Activated CD4-positive, alpha-beta T cell treated with anti-CD3 and anti-CD28 coated beads, Interleukin-2, amount 10 ng/mL, durations not matched to agents 7 days and 5 days (primary cell): Measurements from ENCODE around the gene NF2. TPM values are rescaled to one million over a fixed set of nuclear protein-coding genes. Genes with fewer than 3 reads are reported as not detected.

Experiments
- CTCF ChIA-PET: fragments of 350-600 bp; sonication (Branson Sonifier 250); formaldehyde crosslinking; loops from one replicate; lab custom pipeline; 2021; ENCODE audit warnings: antibody characterized with exemption; lab: Charles Lee
- POLR2A ChIA-PET: fragments of 350-600 bp; sonication (Branson Sonifier 250); formaldehyde crosslinking; loops from one replicate; lab custom pipeline; 2021; ENCODE audit warnings: antibody characterized with exemption; lab: Charles Lee
- DNase-seq: peaks from one replicate; pipeline ENCODE4 v3.0.0-alpha.2; 2020
- H3K27ac Mint-ChIP-seq: one replicate; pipeline ENCODE4 v1.8.0; 2021; ENCODE audit warnings: mild to moderate bottlenecking, moderate library complexity, mixed read lengths
- H3K27me3 Mint-ChIP-seq: one replicate; pipeline ENCODE4 v1.8.0; 2021; ENCODE audit warnings: mixed read lengths
- H3K36me3 Mint-ChIP-seq: one replicate; pipeline ENCODE4 v1.8.0; 2021; ENCODE audit warnings: low read depth, mixed read lengths
- H3K4me1 Mint-ChIP-seq: one replicate; pipeline ENCODE4 v1.8.0; 2021; ENCODE audit warnings: mixed read lengths
- H3K4me3 Mint-ChIP-seq: one replicate; pipeline ENCODE4 v1.8.0; 2021; ENCODE audit warnings: mild to moderate bottlenecking, moderate library complexity, mixed read lengths
- H3K9me3 Mint-ChIP-seq: one replicate; pipeline ENCODE4 v1.8.0; 2021; ENCODE audit warnings: mixed read lengths
- total RNA-seq, 2 experiments: library from RNA; stranded (reverse); gene quantifications; one replicate each; pipeline ENCODE4 v1.2.3, GENCODE V29; 2021

The NF2 gene
- total RNA-seq, 2 experiments from 2014 or later, result 56.7 to 57.2 TPM

DNA sequence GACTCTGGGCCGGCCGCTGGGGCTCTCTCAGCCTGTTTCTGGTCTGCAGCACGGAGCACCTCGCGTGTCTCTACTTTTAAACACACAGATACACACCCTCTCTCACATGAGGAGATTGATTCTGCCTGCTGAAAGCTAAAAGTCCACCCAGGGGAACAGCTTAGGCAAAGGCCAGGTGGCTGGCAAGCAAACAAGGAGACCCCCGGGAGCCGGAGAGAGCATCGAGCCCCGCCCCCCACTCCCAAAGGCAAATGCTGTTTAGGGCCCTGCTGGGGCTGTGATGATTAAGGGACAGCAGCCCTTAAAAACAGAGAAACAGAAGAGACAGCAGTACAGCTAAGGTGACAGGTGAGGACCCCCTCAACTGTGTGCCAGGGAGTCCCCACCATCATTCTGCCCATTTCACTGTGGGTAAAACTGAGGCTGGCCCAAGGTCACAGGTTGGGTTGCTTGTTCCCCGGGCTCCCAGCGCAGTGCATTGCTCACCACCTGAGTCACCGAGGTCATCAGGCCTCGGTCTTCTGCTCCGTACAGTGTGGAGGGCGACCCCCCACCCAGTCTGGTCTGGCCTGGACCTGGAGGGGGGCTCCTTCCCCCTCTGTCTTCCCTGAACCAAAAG lies 123.2 kb downstream of the NF2 start:
- H3K4me1 Mint-ChIP-seq, result no peaks in the 10 kb centered on the region
- H3K27ac Mint-ChIP-seq, result no peak overlapping the region
- ChIA-PET CTCF (interaction anchor here (0.6 kb wide), 1 partner anchor 236 kb away, joined by 5 read pairs; no protein-coding TSS in a partner anchor), POLR2A (no interaction called here)
- no peak overlapping the region for H3K4me3 Mint-ChIP-seq
- H3K9me3 Mint-ChIP-seq, result no peaks in the 10 kb centered on the region
- no peaks in the 10 kb centered on the region for H3K36me3 Mint-ChIP-seq
- DNase-seq, result no peak
- peaks cover 8% of the 10 kb centered on the region for H3K27me3 Mint-ChIP-seq

DNA sequence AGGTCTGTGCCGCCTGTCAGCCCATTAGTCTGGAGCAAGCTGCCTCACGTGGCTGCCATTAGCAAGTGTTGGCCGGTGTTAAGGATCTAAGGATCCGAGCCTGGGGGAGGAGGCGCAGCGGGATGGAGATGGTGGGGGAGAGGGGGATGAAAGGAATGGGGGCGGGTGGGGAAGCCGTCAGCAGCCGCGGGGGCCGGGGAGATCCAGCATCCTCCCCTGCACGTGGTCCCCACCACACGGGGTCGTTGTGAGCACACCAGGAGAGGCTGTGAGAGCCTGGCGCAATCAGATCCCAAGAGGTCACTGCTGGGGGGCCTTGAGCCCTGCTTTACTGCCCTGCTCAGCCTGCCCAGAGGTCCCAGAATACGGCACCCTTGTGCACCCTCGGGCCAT lies 123.7 kb downstream of the NF2 start:
- CTCF ChIA-PET, result no interaction called here
- no peak overlapping the region for H3K27ac Mint-ChIP-seq

DNA sequence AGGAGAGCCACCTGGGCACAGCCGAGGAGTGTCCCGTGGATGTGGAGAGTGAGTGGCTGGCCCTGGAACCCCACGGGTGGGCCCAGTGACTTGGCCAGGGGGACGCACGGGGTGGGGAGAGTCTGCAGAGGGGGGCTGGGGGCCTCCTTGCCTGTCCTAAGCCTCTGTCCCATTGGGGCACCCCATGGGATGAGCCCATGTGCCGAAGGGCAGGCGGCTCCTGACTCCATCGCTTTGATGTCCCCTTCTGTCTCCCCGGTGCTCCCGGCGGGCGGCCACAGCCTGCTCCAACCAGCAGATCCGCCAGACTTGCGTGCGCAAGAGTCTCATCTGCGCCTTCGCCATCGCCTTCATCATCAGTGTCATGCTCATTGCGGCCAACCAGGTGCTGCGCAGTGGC lies 125.7 kb downstream of the NF2 start:
- no peak overlapping the region for H3K27ac Mint-ChIP-seq
- CTCF ChIA-PET, result no interaction called here
- no peak for DNase-seq
- H3K9me3 Mint-ChIP-seq, result no peaks in the 10 kb centered on the region
- no peak overlapping the region for H3K4me3 Mint-ChIP-seq
- H3K27me3 Mint-ChIP-seq, result peaks cover 3% of the 10 kb centered on the region
- POLR2A ChIA-PET, result no interaction called here
- no peaks in the 10 kb centered on the region for H3K4me1 Mint-ChIP-seq
- no peaks in the 10 kb centered on the region for H3K36me3 Mint-ChIP-seq

More for the DNA sequence above, 123.7 kb downstream of the NF2 start:
- POLR2A ChIA-PET, result no interaction called here
- Mint-ChIP-seq H3K36me3 (no peaks in the 10 kb centered on the region), H3K9me3 (no peaks in the 10 kb centered on the region), H3K4me3 (no peak overlapping the region), H3K4me1 (no peaks in the 10 kb centered on the region), H3K27me3 (peaks cover 4% of the 10 kb centered on the region)
- peak; percentile 30 for DNase-seq

DNA sequence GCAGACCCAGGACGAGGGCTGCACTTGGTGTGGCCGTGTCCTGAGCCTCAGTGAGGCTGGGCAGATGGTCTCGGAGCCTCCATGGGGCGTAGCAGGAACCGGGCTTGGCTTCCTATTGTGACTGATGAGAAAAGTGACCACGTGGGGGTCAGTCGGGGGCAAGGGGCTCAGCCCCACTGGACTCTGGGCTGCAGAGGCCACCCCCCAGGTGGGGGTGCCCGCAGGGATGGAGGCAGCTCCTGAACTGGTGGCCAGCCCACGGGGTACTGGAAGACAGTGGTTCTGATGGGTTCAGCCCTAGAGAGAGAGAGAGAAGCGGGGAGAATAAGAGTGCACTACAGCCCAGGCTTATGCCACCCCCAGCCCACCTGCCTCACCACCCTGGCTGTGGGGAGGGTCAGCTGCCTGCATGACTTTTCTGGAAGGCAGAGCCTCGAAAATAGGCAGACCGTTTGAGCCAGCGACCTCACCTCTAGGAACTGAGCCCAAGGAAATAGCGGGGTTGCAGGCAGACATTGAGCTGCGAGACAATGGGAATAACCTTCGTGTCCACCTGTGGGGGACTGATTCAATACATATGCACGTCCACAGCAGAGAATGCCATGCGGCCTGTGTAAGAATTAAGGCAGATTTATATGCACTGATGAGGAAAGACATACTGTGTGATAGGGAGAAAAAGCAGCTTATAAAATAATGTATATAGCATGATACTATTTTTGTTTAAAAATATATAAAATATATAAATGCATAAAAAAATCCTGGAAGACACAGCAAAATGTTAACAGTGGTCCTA lies 127.8 kb downstream of the NF2 start:
- no peak overlapping the region for H3K4me3 Mint-ChIP-seq
- no peak for DNase-seq
- H3K9me3 Mint-ChIP-seq, result no peaks in the 10 kb centered on the region
- no peaks in the 10 kb centered on the region for H3K36me3 Mint-ChIP-seq
- H3K27ac Mint-ChIP-seq, result no peak overlapping the region
- H3K4me1 Mint-ChIP-seq, result no peaks in the 10 kb centered on the region
- CTCF ChIA-PET, result no interaction called here
- POLR2A ChIA-PET, result no interaction called here
- H3K27me3 Mint-ChIP-seq, result peaks cover 3% of the 10 kb centered on the region

DNA sequence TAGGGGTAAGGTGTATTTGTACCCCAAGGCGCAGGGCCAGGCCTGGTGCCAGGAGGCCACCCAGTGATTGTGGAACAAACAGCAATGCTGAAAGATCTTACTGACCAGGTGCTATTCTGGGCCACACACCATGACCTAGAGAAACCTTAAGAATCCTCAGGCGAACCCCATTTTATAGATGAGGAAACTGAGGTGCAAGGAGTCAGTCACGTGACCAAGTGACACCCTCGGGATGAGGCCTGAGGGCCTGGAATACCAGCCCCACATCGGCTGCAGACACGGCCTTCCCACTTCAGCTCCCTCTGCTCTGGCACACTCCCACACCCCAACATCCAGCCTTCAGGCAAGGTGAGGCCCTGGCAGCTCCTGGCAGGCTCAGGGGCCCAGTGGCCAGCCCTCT lies 129.4 kb downstream of the NF2 start:
- no peaks in the 10 kb centered on the region for H3K9me3 Mint-ChIP-seq
- ChIA-PET POLR2A (no interaction called here), CTCF (interaction anchor here (1.1 kb wide), 1 partner anchor 10 kb away, joined by 3 read pairs; no protein-coding TSS in a partner anchor)
- H3K4me1 Mint-ChIP-seq, result no peaks in the 10 kb centered on the region
- no peaks in the 10 kb centered on the region for H3K36me3 Mint-ChIP-seq
- no peak overlapping the region for H3K4me3 Mint-ChIP-seq
- H3K27ac Mint-ChIP-seq, result no peak overlapping the region
- H3K27me3 Mint-ChIP-seq, result no peaks in the 10 kb centered on the region
- no peak for DNase-seq

DNA sequence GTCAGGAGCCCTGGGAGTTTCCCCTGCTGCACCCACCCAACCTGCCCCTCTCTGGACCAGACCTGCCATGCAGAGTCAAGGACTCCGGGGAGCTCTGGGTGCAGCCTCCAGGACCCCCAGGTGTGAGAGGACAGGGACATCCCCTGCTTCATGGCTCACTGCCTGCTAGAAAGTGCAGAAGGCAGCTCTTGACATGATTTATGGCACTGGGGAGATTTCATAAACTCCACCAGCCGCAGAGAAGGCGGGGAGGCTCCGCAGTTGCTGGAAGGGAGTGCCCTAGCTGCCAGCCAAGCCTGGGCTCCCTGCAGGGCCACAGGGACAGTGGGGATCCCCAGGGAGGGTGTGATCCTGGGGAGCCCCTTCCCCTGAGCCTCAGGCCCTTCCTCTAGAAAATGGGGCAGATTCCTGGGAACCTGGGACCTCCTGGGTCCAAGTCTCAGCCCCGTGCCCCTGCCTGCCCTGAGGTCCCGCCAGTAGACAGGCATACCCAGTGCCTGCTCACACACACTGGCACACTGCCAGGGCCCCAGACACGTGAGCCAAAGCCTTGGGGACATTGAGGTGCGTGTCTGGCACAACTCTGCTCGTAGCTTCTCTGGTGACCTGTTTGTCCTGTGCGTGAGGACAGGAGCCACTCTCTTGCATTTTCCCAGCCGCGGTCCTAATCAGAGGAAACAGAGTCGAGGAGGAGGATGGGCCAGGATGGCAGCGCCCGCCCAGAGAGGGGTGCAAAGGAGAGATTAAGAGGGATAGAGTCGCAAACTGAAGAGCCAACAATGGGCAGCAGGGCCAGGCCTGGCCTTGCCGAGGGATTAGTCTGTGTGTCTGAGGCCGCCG lies 130.1 kb downstream of the NF2 start:
- CTCF ChIA-PET, result interaction anchor here (1.1 kb wide), 1 partner anchor 11 kb away, joined by 3 read pairs; no protein-coding TSS in a partner anchor
- DNase-seq, result no peak
- H3K4me1 Mint-ChIP-seq, result no peaks in the 10 kb centered on the region
- no peaks in the 10 kb centered on the region for H3K27me3 Mint-ChIP-seq
- H3K36me3 Mint-ChIP-seq, result no peaks in the 10 kb centered on the region
- H3K4me3 Mint-ChIP-seq, result no peak overlapping the region
- POLR2A ChIA-PET, result no interaction called here
- H3K9me3 Mint-ChIP-seq, result no peaks in the 10 kb centered on the region
- H3K27ac Mint-ChIP-seq, result no peak overlapping the region

DNA sequence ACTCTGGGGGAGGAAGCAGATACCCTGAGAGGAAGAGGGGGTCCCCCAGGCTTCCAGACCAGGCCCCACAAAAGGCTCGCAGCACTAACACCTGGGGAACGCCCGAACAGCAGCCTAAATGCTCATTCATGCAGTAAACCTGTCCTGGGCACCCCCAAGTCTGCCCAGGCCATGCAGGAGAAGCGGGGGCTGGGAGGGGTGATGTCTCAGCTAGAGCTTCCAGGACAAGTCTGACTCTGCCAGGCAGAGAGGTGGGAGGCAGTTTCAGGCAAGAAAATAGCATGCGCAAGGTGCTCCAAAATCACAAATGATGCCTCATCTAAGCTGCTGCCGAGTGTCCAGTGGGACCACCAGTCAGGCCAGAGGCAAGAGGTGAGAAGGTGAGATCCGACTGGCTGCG lies 131.0 kb downstream of the NF2 start:
- no peak overlapping the region for H3K27ac Mint-ChIP-seq
- H3K9me3 Mint-ChIP-seq, result no peaks in the 10 kb centered on the region
- POLR2A ChIA-PET, result no interaction called here
- no peak for DNase-seq
- no peak overlapping the region for H3K4me3 Mint-ChIP-seq
- CTCF ChIA-PET, result no interaction called here
- H3K4me1 Mint-ChIP-seq, result no peaks in the 10 kb centered on the region
- H3K27me3 Mint-ChIP-seq, result no peaks in the 10 kb centered on the region
- H3K36me3 Mint-ChIP-seq, result no peaks in the 10 kb centered on the region

DNA sequence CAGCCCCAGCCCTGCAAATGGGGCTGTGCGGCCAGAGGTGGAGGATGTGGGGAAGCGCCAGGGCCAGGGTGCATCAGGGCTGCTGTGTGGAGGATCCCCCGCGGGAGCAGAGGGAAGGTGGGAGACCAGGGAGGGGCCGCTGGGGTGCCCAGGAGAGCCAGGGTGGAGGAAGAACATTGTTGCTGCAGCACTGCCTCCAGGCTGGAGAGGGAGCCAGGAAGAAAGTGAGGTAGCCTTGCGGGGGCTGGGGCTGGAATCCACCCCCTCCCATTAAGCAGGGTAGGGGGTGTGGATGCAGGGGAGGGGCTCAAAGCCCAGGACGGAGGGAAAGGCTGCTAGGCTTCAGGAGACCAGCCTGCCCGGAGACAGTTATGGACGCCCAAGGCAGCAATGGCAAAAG lies 131.4 kb downstream of the NF2 start:
- POLR2A ChIA-PET, result no interaction called here

DNA sequence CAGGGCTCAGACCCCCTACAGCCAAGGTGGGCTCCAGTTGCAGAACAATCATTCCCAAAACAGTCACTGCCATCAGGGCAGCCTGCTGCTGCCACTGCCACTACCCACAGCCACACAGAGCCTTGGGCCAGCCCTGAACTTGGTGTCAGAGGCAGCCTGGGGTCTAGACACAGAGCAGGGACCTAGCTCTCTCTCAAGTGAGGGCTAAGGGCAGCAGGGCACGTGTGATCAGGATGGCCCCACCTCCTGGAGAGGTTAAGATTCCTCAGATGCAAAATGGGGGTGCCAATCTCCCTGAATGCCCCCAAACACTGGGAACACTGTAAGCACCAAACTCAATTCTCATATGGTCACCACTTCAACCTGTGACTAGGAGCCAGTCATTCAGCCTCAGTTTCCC lies 132.0 kb downstream of the NF2 start:
- CTCF ChIA-PET, result no interaction called here
- Mint-ChIP-seq H3K36me3 (no peaks in the 10 kb centered on the region), H3K4me3 (no peak overlapping the region), H3K9me3 (no peaks in the 10 kb centered on the region), H3K27ac (no peak overlapping the region), H3K27me3 (no peaks in the 10 kb centered on the region), H3K4me1 (no peaks in the 10 kb centered on the region)
- no peak for DNase-seq
- POLR2A ChIA-PET, result no interaction called here

More for the DNA sequence above, 131.4 kb downstream of the NF2 start:
- Mint-ChIP-seq H3K36me3 (no peaks in the 10 kb centered on the region), H3K9me3 (no peaks in the 10 kb centered on the region), H3K4me3 (no peak overlapping the region), H3K4me1 (no peaks in the 10 kb centered on the region), H3K27ac (no peak overlapping the region), H3K27me3 (no peaks in the 10 kb centered on the region)
- CTCF ChIA-PET, result no interaction called here
- no peak for DNase-seq

DNA sequence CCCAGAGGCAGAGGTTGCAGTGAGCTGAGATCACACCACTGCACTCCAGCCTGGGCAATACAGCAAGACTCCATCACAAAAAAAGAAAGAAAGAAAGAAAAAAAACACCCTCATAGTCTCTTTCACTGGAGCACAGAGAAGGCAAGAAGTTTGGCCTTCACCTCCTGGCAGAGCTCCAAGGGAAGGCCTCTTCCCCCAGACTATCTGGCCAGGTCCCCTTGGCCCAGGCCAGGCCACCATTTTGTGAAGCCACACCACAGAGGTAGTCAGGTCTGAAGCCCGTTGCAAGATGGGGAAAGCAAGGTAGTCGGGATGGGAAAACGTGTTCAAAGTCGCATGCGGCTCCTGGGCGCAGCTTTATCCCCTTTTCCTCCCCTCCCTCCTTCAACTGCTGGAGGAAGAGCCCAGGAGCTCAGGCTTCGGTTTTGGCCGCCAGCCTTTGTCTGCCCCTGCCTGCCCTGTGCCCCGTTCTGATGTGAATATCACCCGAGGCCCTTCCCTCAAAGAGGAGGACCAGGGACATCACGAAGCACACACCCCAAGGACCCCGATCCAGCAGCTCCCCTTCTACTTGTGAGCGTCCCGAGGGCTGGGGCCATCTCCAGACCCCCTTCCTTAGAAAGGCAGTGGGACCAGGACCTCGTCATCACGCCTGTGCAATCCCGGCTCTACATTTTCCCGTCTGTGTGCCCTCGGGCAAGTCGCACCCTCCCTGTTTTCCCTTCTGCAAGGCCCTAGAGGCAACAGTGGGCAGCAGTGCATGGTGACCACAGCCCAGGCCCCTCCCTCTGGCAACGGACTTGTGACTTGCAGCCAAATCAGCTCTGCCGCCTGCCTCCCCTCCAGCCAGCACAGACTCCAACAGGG lies 134.1 kb downstream of the NF2 start:
- no peaks in the 10 kb centered on the region for H3K9me3 Mint-ChIP-seq
- peaks cover 3% of the 10 kb centered on the region for H3K4me1 Mint-ChIP-seq
- no peaks in the 10 kb centered on the region for H3K36me3 Mint-ChIP-seq
- DNase-seq, result no peak
- H3K27ac Mint-ChIP-seq, result no peak overlapping the region
- no peak overlapping the region for H3K4me3 Mint-ChIP-seq
- ChIA-PET POLR2A (no interaction called here), CTCF (interaction anchor here (0.5 kb wide), 1 partner anchor 785 kb away, joined by 4 read pairs; no protein-coding TSS in a partner anchor)
- H3K27me3 Mint-ChIP-seq, result no peaks in the 10 kb centered on the region

DNA sequence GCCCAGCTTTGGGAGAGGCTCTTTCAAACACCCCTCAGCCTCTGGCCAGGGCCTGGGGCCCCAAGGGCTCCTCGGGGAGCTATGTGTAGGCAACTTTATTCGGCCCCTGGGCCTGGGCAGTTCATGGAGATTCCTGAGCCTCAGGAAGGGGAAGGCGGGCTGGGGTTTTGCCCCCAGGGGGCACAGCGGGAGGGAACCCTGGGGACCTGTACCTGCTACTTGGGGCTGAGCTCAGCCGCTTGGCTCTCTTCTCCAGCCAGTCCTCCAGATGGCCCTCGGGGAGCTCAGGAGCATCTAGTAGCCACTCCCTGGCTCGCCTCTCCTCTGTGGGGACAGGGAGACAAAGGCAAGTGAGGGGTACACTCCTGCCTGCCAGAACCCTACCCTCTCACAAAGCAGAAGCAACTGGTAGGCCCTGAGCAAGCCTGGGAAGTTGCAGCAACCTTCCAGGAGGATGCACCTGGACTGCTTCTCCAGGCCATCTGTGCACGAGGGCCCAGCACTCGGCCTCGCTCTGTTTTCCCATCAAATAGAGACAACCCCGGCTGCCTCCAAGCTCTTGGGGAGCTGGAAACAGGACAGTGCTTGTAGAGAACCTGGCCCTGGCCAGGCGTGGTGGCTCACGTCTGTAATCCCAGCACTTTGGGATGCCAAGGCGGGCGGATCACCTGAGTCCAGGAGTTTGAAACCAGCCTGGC lies 134.8 kb downstream of the NF2 start:
- DNase-seq, result no peak
- Mint-ChIP-seq H3K27me3 (no peaks in the 10 kb centered on the region), H3K9me3 (no peaks in the 10 kb centered on the region), H3K4me1 (peaks cover 3% of the 10 kb centered on the region), H3K27ac (no peak overlapping the region), H3K36me3 (no peaks in the 10 kb centered on the region), H3K4me3 (no peak overlapping the region)
- ChIA-PET CTCF (interaction anchor here (0.5 to 1.3 kb wide), 2 partner anchors 10 to 785 kb away, joined by 3 to 4 read pairs; no protein-coding TSS in a partner anchor), POLR2A (no interaction called here)
